Stimulated activated CD4-positive, alpha-beta T cell treated with anti-CD3 and anti-CD28 coated beads, TNF-alpha, amount 100 ng/mL, for 24 hours (primary cell): ENCODE measurements around the gene IFNL4.
"Not testable (repeated sequence)": the region's sequence is repeated elsewhere in the genome, so short reads cannot be mapped to it uniquely, and the experiment has no call there.

ENCODE experiments used
- DNase-seq, 3 experiments: peaks; one replicate each; pipeline ENCODE4 v3.0.0-alpha.2; 2020; ENCODE audit warnings: low read depth in 3 of 3

Gene IFNL4

GRCh38 chr19:39248806-39249205 is at the start of gene IFNL4:
IFNL4 (minus strand) TSS chr19:39248856.
- DNase-seq: no peak

GRCh38 chr19:39297931-39298634 is 49.4 kb upstream of the IFNL4 start:
- no peak for DNase-seq

GRCh38 chr19:39296906-39297305 is 48.2 kb upstream of the IFNL4 start:
- DNase-seq: no peak

- DNase-seq: no peak
Observed at GRCh38 chr19:39296055-39296645, 47.5 kb upstream of the IFNL4 start, which contains the start of gene IFNL1. IFNL1 (plus strand) TSS chr19:39296407; CDS start chr19:39296422, 15 bp downstream.

- no peak for DNase-seq
Observed at GRCh38 chr19:39293394-39293793, 44.7 kb upstream of the IFNL4 start.

- DNase-seq: no peak
Observed at GRCh38 chr19:39284032-39284431, 35.4 kb upstream of the IFNL4 start.

- DNase-seq: no peak
Observed at GRCh38 chr19:39282021-39282420, 33.4 kb upstream of the IFNL4 start.

- DNase-seq: no peak
Observed at GRCh38 chr19:39277598-39277997, 28.9 kb upstream of the IFNL4 start.

GRCh38 chr19:39276740-39277139 is 28.1 kb upstream of the IFNL4 start:
- DNase-seq: no peak

- no peak for DNase-seq
Observed at GRCh38 chr19:39275578-39275977, 26.9 kb upstream of the IFNL4 start.

- not testable (repeated sequence) for DNase-seq
Observed at GRCh38 chr19:39273859-39274258, 25.2 kb upstream of the IFNL4 start.

- DNase-seq: no peak
Observed at GRCh38 chr19:39270036-39270871, 21.6 kb upstream of the IFNL4 start.

GRCh38 chr19:39269369-39269768 is 20.7 kb upstream of the IFNL4 start:
- not testable (repeated sequence) for DNase-seq

GRCh38 chr19:39268531-39269223 is 20.0 kb upstream of the IFNL4 start:
- not testable (repeated sequence) for DNase-seq

GRCh38 chr19:39268085-39268484 is 19.4 kb upstream of the IFNL4 start, which contains the start of gene IFNL2:
IFNL2 (plus strand) TSS chr19:39268396; CDS start chr19:39268569, 173 bp downstream.
- not testable (repeated sequence) for DNase-seq

GRCh38 chr19:39265321-39265916 is 16.8 kb upstream of the IFNL4 start:
- peak in 1 of 3 experiments; percentile 19 for DNase-seq

- no peak for DNase-seq
Observed at GRCh38 chr19:39264306-39265290, 15.9 kb upstream of the IFNL4 start.

GRCh38 chr19:39263912-39264305 is 15.3 kb upstream of the IFNL4 start:
- DNase-seq: no peak

GRCh38 chr19:39262496-39262895 is 13.8 kb upstream of the IFNL4 start:
- DNase-seq: no peak

- no peak for DNase-seq
Observed at GRCh38 chr19:39261704-39262103, 13.0 kb upstream of the IFNL4 start.
